LNCAP (cell line): ENCODE measurements around the gene NRF1.

Experiments
- TF ChIP-seq, protein P1 (sequence below): fragments of 450-650 bp; IDR thresholded peaks from 2 replicates; pipeline ENCODE4 v1.5.1; 2017; ENCODE audit warnings: mild to moderate bottlenecking

Gene NRF1

DNA sequence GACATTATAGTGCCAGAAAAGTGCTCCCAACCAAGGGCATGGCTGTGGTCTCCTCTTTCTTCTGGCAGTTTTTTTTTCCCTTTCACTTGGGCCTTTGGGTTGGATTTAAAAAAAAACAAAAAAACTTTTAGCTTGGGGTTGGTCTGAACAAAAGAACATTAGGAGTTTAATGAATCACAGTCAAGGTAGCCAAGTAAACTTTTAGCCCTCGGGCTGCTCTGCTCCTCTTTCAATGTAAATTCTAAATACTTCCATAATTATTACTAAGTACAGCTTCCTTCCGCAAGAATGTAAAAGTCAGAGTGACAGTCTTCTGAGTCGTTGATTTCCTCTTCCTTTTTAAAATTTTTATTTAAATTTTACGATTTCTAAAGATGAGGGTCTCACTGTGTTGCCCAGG, 79.2 kb downstream of the NRF1 start:
- TF ChIP-seq, protein P1, sequence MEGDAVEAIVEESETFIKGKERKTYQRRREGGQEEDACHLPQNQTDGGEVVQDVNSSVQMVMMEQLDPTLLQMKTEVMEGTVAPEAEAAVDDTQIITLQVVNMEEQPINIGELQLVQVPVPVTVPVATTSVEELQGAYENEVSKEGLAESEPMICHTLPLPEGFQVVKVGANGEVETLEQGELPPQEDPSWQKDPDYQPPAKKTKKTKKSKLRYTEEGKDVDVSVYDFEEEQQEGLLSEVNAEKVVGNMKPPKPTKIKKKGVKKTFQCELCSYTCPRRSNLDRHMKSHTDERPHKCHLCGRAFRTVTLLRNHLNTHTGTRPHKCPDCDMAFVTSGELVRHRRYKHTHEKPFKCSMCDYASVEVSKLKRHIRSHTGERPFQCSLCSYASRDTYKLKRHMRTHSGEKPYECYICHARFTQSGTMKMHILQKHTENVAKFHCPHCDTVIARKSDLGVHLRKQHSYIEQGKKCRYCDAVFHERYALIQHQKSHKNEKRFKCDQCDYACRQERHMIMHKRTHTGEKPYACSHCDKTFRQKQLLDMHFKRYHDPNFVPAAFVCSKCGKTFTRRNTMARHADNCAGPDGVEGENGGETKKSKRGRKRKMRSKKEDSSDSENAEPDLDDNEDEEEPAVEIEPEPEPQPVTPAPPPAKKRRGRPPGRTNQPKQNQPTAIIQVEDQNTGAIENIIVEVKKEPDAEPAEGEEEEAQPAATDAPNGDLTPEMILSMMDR, result no peak

DNA sequence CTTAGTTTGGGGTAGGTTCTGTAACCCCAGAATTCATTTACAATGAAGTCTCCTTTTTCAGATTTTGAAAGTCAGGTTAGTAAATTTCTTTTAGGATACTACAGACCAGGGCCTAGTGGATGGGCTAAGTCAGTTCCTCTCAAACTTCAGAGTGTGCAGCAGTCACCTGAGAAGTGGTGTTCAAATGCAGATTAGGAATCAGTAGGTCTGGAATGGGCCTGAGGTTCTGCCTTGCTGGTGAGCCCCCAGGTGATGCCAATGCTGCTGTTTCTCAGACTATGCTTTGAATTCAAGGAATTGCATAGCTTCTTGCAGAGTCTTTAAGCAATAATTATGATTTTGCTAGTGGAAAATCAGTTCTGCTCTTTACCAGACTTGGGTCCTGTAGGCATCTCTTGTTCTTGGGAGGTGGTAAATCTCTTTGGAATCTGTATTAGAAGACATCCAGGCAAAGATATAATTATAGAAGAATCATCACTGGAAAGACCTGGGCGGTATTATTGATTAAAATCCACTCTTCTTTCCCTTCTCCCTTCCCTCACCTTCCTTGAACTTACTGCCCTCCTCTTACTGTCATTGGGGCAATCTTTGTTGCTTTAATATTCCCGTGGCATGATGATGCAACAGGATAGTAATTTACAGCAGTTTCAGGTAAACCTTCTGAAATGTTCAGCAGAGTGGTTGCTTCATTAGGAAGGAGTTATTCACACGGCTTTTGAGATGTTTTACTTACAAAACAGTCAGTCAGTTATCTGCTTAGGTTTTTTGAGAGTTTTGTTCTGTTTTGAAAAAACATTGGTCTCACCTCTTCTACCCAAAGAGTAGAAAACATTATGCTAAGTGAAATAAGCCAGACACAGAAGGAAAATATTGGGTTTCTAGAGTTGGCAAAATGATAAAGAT, 87.2 kb downstream of the NRF1 start:
- TF ChIP-seq, protein P1, result no peak

DNA sequence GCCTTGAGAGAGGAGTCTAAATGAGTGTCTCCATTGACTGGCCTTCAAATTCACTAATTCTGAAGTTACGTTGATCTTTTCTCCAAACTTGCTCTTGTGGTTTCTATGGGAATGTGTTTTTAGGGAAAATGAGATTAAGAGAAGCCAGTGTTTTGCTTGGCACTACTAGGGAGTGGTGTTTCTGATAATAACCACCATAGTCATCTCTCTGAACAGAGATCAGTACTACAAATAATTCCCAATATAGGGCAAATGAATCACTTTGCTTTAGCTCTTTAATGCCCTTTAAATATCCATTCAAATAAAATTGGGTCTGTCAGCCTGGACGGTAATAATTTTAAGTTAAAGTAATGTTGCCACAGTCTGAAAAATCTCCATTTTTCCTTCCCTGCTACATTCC, 90.8 kb downstream of the NRF1 start:
- TF ChIP-seq, protein P1, result no peak

DNA sequence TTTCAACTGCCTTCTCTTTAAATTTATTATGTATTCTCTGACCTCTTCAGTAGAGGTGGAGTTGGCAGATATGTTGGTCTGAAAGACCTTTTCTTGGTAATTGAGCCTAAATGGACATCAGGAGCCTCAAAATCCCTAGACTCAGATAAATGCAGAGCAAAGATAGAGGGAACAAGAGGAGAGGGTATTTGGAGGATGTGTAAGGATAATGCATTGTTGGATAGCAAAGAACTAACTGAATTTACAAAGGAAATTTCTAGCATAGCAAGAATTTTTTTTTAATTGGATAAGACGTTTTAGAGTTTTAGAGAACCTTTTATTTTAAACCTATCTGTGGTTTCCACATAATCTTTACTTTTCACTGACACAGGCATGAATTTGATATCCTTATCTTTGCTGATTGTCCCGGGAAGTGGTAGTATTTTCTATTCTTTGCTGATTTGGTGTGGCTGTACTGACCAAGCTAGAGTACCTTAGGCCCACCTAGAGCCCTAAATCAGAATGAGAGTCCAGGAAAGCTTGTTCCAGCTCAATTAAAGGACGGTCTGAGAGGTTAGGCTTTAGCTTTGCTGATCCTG, 91.3 kb downstream of the NRF1 start:
- TF ChIP-seq, protein P1, result no peak

DNA sequence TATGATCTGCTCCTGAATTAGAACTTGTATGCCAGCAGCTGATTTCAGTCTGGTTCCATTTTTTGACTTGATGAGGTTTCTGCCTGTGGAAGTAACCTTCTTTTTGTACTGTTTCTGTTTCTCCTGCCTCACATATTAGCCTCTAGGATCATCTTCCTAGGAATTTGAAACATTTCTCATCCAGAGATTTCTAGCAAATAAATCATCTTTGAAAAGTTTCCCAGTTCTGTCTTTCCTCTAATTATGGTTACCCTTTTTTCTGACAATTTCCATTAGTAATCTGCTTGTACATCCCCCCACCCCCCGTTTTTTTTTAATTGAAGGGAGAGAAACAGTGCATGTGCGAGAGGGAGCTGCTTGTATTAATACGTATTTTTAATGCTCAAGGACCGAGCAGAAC, 92.2 kb downstream of the NRF1 start:
- TF ChIP-seq, protein P1, result no peak

DNA sequence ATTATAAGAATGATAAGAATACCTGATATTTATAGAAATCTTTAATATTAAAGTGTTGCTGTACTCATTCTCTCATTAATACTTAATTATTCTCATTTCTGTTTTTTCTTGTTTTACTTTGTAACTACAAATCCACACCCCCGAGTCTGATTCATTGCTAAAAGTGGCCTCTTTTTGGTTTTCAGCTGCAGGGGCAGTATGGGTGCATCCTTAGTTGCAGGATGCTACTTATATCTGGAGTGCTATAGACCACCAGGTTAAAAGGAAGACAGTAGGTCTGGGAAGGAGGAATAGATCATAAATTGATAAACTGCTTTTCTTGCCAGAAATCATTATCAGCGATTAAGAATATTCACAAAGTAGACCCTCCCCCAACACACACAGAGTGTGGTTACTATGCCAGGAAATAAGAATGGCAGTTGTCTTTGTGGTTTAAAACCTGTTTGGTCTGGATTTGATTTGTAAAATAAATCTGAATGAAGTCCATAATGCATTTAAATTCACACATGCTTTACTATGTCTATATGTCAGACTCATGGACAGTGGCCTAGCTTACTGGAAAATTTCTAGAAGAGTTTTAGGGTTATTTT, 96.5 kb downstream of the NRF1 start:
- TF ChIP-seq, protein P1, result no peak

DNA sequence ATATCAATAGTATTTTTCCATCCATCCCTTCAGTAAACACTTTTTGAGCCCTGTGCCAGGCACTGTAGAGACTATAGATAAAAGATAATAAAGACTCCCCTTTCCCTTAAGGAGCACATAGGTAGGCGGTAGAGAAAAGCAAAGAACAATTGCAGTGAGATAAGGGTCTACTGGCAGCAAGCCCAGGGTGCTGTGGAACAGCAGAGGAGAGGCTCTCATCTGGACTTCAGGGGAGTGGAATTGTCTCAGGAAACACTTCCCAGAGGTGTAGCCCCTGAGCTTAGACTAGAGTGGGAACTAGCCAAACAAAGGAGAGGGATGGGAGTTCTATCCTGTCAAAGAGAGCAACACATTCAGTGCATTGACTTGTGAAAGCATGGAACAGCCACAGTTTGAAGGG, 102.0 kb downstream of the NRF1 start:
- TF ChIP-seq, protein P1, result no peak
